Colonic mucosa (tissue), 4 donors: ENCODE results near the gene EMP2. TPM values are rescaled to one million over a fixed set of nuclear protein-coding genes. Genes with fewer than 3 reads are reported as not detected.
A peak's percentile ranks its signal among the peaks of the same experiment; 100 is the strongest.

Experiments
- DNase-seq: peaks from one replicate; pipeline ENCODE4 v3.0.0-alpha.2; 2020
- H3K27ac ChIP-seq: fragments of 200-600 bp; one replicate; pipeline ENCODE4 v1.8.0; 2021
- H3K27me3 ChIP-seq: fragments of 200-600 bp; one replicate; pipeline ENCODE4 v1.8.0; 2021
- H3K36me3 ChIP-seq: fragments of 200-600 bp; one replicate; pipeline ENCODE4 v1.8.0; 2021
- H3K4me1 ChIP-seq: fragments of 200-600 bp; one replicate; pipeline ENCODE4 v1.8.0; 2021; ENCODE audit warnings: mild to moderate bottlenecking
- H3K4me3 ChIP-seq: fragments of 200-600 bp; one replicate; pipeline ENCODE4 v1.8.0; 2021
- H3K9ac ChIP-seq, 2 donors: one replicate each; pipeline ENCODE4 v1.7.0; 2013; ENCODE audit warnings: control low read depth in 2 of 2, low read depth in 2 of 2, low read length in 2 of 2
- H3K9me3 ChIP-seq: fragments of 200-600 bp; one replicate; pipeline ENCODE4 v1.8.0; 2021
- intact Hi-C: fragments of 100-400 bp; cut with DNase I; formaldehyde crosslinking; loops from one replicate; pipeline ENCODE4 v1.14.1; 2022
- total RNA-seq, 2 donors: library from RNA; stranded (reverse); fragmentation: NEBNext Ultra II Directional in 1 of 2; extraction: Animal tissue kit (Norgen Biotek cat#: 25700) in 1 of 2; gene quantifications; one replicate each; pipeline ENCODE4 v1.2.1, GENCODE V29; 2021
- TF ChIP-seq, protein P1 (sequence below): fragments of 200-600 bp; IDR thresholded peaks from one replicate; pipeline ENCODE4 v1.8.0; 2022; ENCODE audit warnings: antibody characterized with exemption, mild to moderate bottlenecking
- donor health status: healthy.
- donor health status: DM: no; HTN: no; CAD: no.
- donor health status: DM: no; HTN: no; CAD: no.

The EMP2 gene
- total RNA-seq, 2 donors from 2014 or later, result 113 to 133 TPM

- Histone ChIP-seq H3K4me3 (no peak overlapping the region), H3K9me3 (no peaks in the 10 kb centered on the region), H3K4me1 (no peaks in the 10 kb centered on the region), H3K27ac (no peak overlapping the region), H3K36me3 (no peaks in the 10 kb centered on the region), H3K9ac (no peak overlapping the region), H3K27me3 (no peaks in the 10 kb centered on the region)
- intact Hi-C loops, result no loop called here
- DNase-seq, result no peak
- TF ChIP-seq, protein P1, sequence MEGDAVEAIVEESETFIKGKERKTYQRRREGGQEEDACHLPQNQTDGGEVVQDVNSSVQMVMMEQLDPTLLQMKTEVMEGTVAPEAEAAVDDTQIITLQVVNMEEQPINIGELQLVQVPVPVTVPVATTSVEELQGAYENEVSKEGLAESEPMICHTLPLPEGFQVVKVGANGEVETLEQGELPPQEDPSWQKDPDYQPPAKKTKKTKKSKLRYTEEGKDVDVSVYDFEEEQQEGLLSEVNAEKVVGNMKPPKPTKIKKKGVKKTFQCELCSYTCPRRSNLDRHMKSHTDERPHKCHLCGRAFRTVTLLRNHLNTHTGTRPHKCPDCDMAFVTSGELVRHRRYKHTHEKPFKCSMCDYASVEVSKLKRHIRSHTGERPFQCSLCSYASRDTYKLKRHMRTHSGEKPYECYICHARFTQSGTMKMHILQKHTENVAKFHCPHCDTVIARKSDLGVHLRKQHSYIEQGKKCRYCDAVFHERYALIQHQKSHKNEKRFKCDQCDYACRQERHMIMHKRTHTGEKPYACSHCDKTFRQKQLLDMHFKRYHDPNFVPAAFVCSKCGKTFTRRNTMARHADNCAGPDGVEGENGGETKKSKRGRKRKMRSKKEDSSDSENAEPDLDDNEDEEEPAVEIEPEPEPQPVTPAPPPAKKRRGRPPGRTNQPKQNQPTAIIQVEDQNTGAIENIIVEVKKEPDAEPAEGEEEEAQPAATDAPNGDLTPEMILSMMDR, result no peak
Measured at GRCh38 chr16:10607157-10607556, 26.8 kb upstream of the EMP2 start.

GRCh38 chr16:10606607-10607006 is 26.2 kb upstream of the EMP2 start:
- Histone ChIP-seq H3K9me3 (no peaks in the 10 kb centered on the region), H3K9ac (no peak overlapping the region), H3K36me3 (no peaks in the 10 kb centered on the region), H3K4me1 (no peaks in the 10 kb centered on the region), H3K4me3 (no peak overlapping the region), H3K27ac (no peak overlapping the region), H3K27me3 (no peaks in the 10 kb centered on the region)
- intact Hi-C loops, result no loop called here
- TF ChIP-seq, protein P1, result no peak
- DNase-seq, result no peak

GRCh38 chr16:10605636-10606035 is 25.2 kb upstream of the EMP2 start:
- intact Hi-C loops, result no loop called here

GRCh38 chr16:10601444-10602408 is 21.3 kb upstream of the EMP2 start:
- intact Hi-C loops, result no loop called here
- Histone ChIP-seq H3K36me3 (no peaks in the 10 kb centered on the region), H3K27ac (no peak overlapping the region), H3K27me3 (no peaks in the 10 kb centered on the region), H3K9ac (no peak overlapping the region), H3K9me3 (no peaks in the 10 kb centered on the region), H3K4me1 (peaks cover 11% of the 10 kb centered on the region), H3K4me3 (no peak overlapping the region)
- TF ChIP-seq, protein P1, result no peak
- DNase-seq, result peak; percentile 68

More at GRCh38 chr16:10605636-10606035, 25.2 kb upstream of the EMP2 start:
- no peak overlapping the region for H3K9ac ChIP-seq
- H3K36me3 ChIP-seq, result no peaks in the 10 kb centered on the region
- H3K27me3 ChIP-seq, result no peaks in the 10 kb centered on the region
- no peak for DNase-seq
- no peak overlapping the region for H3K4me3 ChIP-seq
- TF ChIP-seq, protein P1, result no peak
- H3K4me1 ChIP-seq, result no peaks in the 10 kb centered on the region
- no peak overlapping the region for H3K27ac ChIP-seq
- no peaks in the 10 kb centered on the region for H3K9me3 ChIP-seq

DNA sequence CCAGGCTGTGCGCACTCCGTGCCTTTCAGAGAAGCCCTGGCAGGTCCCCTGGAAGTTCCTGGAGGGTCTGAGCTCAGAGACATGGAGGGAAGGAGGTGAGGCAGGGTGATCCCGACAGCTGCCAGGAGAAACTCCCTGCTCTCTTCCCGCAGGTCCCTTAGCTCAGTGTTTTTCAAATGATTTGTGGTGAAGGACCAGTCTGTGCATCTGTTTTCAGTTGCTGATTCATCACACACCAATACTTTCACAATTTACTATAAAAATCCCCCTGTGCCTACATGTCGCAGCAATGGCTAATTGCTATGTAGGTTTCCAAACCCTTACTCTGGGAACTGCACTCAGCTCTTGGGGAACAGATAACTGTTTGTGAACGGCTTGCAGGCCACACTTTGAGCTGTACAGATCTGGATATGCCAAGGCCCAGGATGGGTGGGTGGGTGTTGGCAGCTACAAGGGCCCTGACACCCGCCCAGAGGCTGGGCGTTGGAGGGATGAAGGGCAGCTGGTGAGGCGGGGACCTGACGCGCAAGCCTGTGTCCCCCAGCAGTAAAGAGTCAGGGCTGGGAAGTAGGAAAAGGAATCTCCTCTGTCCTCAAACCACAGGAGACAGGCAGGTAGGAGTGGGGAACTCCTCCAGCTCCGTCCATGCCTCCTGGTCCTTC is 20.5 kb upstream of the EMP2 start:
- intact Hi-C loops, result no loop called here
- TF ChIP-seq, protein P1, result no peak
- H3K9me3 ChIP-seq, result no peaks in the 10 kb centered on the region
- no peak overlapping the region for H3K9ac ChIP-seq
- no peak overlapping the region for H3K4me3 ChIP-seq
- H3K36me3 ChIP-seq, result no peaks in the 10 kb centered on the region
- no peak overlapping the region for H3K27ac ChIP-seq
- DNase-seq, result no peak
- no peaks in the 10 kb centered on the region for H3K27me3 ChIP-seq
- H3K4me1 ChIP-seq, result peaks cover 11% of the 10 kb centered on the region
